K562 (cell line): ENCODE data around the gene FBXL12. TPM values are rescaled to one million over a fixed set of nuclear protein-coding genes. Genes with fewer than 3 reads are reported as not detected.

Experiments used
- AFF4 ChIP-seq: sonication (generic); formaldehyde crosslinking; IDR thresholded peaks from 2 replicates; pipeline ENCODE4 v1.8.0; 2023; ENCODE audit warnings: mild to moderate bottlenecking, missing genetic modification reagents
- CREB1 ChIP-seq, 2 experiments: sonication (generic) in 1 of 2; formaldehyde crosslinking in 1 of 2; IDR thresholded peaks; 2 replicates each; pipeline versions ENCODE4 v1.6.1 to v1.8.0; 2012 to 2022; ENCODE audit warnings: inconsistent platforms in 1 of 2, mild to moderate bottlenecking in 1 of 2, missing genetic modification reagents in 1 of 2, moderate library complexity in 1 of 2
- FOXP1 ChIP-seq: sonication (generic); formaldehyde crosslinking; IDR thresholded peaks from 2 replicates; pipeline ENCODE4 v1.8.0; 2022; ENCODE audit warnings: mild to moderate bottlenecking, missing genetic modification reagents
- GTF2F1 ChIP-seq: IDR thresholded peaks from 2 replicates; pipeline ENCODE4 v1.6.1; 2011; ENCODE audit warnings: low read depth, low read length, improper control_type of control experiment
- HMBOX1 ChIP-seq: sonication (generic); IDR thresholded peaks from 2 replicates; pipeline ENCODE4 v1.6.1; 2016
- PRPF4 ChIP-seq: fragments of 200-400 bp; formaldehyde crosslinking; IDR thresholded peaks from one replicate; pipeline ENCODE4 v1.6.1; 2017; ENCODE audit warnings: low read length, low read depth, mild to moderate bottlenecking; ENCODE audit not compliant: insufficient read depth, poor library complexity, severe bottlenecking
- ZBTB1 ChIP-seq: sonication (generic); formaldehyde crosslinking; IDR thresholded peaks from 2 replicates; pipeline ENCODE4 v1.8.1; 2023; ENCODE audit warnings: missing genetic modification reagents, low read depth, mild to moderate bottlenecking, borderline replicate concordance
- ZNF12 ChIP-seq: sonication (generic); formaldehyde crosslinking; IDR thresholded peaks from 2 replicates; pipeline ENCODE4 v1.4.0; 2020; ENCODE audit warnings: mild to moderate bottlenecking, missing genetic modification reagents
- ZNF274 ChIP-seq: IDR thresholded peaks from 2 replicates; pipeline ENCODE4 v1.6.1; 2011; ENCODE audit warnings: low read depth, mild to moderate bottlenecking, low read length, moderate library complexity, borderline replicate concordance
- ZNF518B ChIP-seq: fragments of 250-450 bp; sonication (Bioruptor Pico); IDR thresholded peaks from 2 replicates; pipeline ENCODE4 v1.5.0; 2021; ENCODE audit warnings: mild to moderate bottlenecking, moderate library complexity
- ZNF609 ChIP-seq: sonication (generic); formaldehyde crosslinking; IDR thresholded peaks from 2 replicates; pipeline ENCODE4 v1.8.1; 2023; ENCODE audit warnings: missing genetic modification reagents, mild to moderate bottlenecking, borderline replicate concordance
- polyA plus RNA-seq, 8 experiments: library from polyadenylated mRNA; depleted of rRNA in 4 of 8; stranded (reverse) in 5 of 8; unstranded in 3 of 8; fragments of >200 nt; fragmentation: Nextera tagmentation in 2 of 8; fragmentation: Illumina TruSeq in 1 of 8; extraction: Ambion mirVana in 2 of 8; extraction: Trizol in 1 of 8; gene quantifications; 2 replicates each; pipeline versions ENCODE4 v1.2.1 to v1.2.3, GENCODE V29; 2011 to 2014; ENCODE audit warnings: inconsistent platforms in 1 of 8, missing spikeins in 1 of 8
- total RNA-seq, 7 experiments: library from RNA; depleted of rRNA in 6 of 7; stranded (reverse); fragments of >200 nt in 6 of 7; fragmentation: Illumina TruSeq in 2 of 7; extraction: Trizol in 2 of 7; gene quantifications; 2 replicates each; pipeline versions ENCODE4 v1.2.1 to v1.2.3, GENCODE V29; 2011 to 2021; ENCODE audit warnings: low replicate concordance in 1 of 7

The FBXL12 gene
- total and polyA plus RNA-seq, 9 of the 15 experiments (the other 6 are each of a cell fraction or from before 2014, with no cell fraction given): 2.7 to 40.5 (median 26.5) TPM

- TF ChIP-seq AFF4 (CRISPR knock-in tag) (peak; percentile 64; the same call in 1 of the 2 replicates), ZNF274 (no peak), CREB1 (IDR thresholded peaks at IDR 0.05) (peak; percentile 81), CREB1 (CRISPR knock-in tag; IDR thresholded peaks at IDR 0.05) (peak; percentile 84), ZNF518B (no peak), PRPF4 (no peak), HMBOX1 (no peak; the same call in 1 of the 2 replicates), GTF2F1 (0 out of 2 replicates have a peak, but pooled peaks have one; percentile 27), FOXP1 (CRISPR knock-in tag) (peak; percentile 88), ZNF12 (CRISPR knock-in tag) (no peak), ZBTB1 (no peak; the same call in 1 of the 2 replicates), ZNF609 (CRISPR knock-in tag) (0 out of 2 replicates have a peak, but pooled peaks have one; percentile 43)
Observed at GRCh38 chr19:9768175-9769112, 50.4 kb downstream of the FBXL12 start, which contains the start of gene ZNF846 (continued).
